K562 (cell line): ENCODE measurements around the gene ZNF687. TPM values are rescaled to one million over a fixed set of nuclear protein-coding genes. Genes with fewer than 3 reads are reported as not detected.

ENCODE experiments used
- ETV5 ChIP-seq: sonication (generic); formaldehyde crosslinking; IDR thresholded peaks from 2 replicates; pipeline ENCODE4 v1.4.0; 2020; ENCODE audit warnings: low read depth, mild to moderate bottlenecking, missing genetic modification reagents
- POLR2A ChIP-seq: fragments of 450-650 bp; conservative IDR thresholded peaks from 2 replicates; pipeline ENCODE4 v1.6.1; 2016
- POLR2AphosphoS2 ChIP-seq: IDR thresholded peaks from 2 replicates; pipeline ENCODE4 v1.6.1; 2012; ENCODE audit warnings: low read length, improper control_type of control experiment
- POLR2AphosphoS5 ChIP-seq: IDR thresholded peaks from 2 replicates; pipeline ENCODE4 v1.6.1; 2011; ENCODE audit warnings: mild to moderate bottlenecking, low read depth, low read length, moderate library complexity; ENCODE audit not compliant: control insufficient read depth, insufficient read depth
- POLR2G ChIP-seq: fragments of 200-400 bp; formaldehyde crosslinking; IDR thresholded peaks from 2 replicates; pipeline ENCODE4 v1.6.1; 2017; ENCODE audit warnings: low read depth, mild to moderate bottlenecking, antibody characterized with exemption, low read length, moderate library complexity
- RBFOX2 ChIP-seq: fragments of 200-400 bp; formaldehyde crosslinking; IDR thresholded peaks from 2 replicates; pipeline ENCODE4 v1.6.1; 2017; ENCODE audit warnings: low read depth, mild to moderate bottlenecking, low read length, moderate library complexity
- SUPT5H ChIP-seq: fragments of 450-650 bp; IDR thresholded peaks from 2 replicates; pipeline ENCODE4 v1.6.1; 2016
- TFAP4 ChIP-seq: sonication (generic); formaldehyde crosslinking; IDR thresholded peaks from 2 replicates; pipeline ENCODE4 v1.8.0; 2022; ENCODE audit warnings: missing genetic modification reagents, mild to moderate bottlenecking, moderate library complexity, borderline replicate concordance
- USF1 ChIP-seq: sonication (generic); formaldehyde crosslinking; IDR thresholded peaks from 2 replicates; pipeline ENCODE4 v1.9.0; 2022; ENCODE audit warnings: mild to moderate bottlenecking, missing genetic modification reagents
- ZNF224 ChIP-seq: sonication (generic); formaldehyde crosslinking; IDR thresholded peaks from 2 replicates; pipeline ENCODE4 v1.8.0; 2022; ENCODE audit warnings: mild to moderate bottlenecking, missing genetic modification reagents
- polyA plus RNA-seq, 8 experiments: library from polyadenylated mRNA; depleted of rRNA in 4 of 8; stranded (reverse) in 5 of 8; unstranded in 3 of 8; fragments of >200 nt; fragmentation: Nextera tagmentation in 2 of 8; fragmentation: Illumina TruSeq in 1 of 8; extraction: Ambion mirVana in 2 of 8; extraction: Trizol in 1 of 8; gene quantifications; 2 replicates each; pipeline versions ENCODE4 v1.2.1 to v1.2.3, GENCODE V29; 2011 to 2014; ENCODE audit warnings: inconsistent platforms in 1 of 8, missing spikeins in 1 of 8
- total RNA-seq, 7 experiments: library from RNA; depleted of rRNA in 6 of 7; stranded (reverse); fragments of >200 nt in 6 of 7; fragmentation: Illumina TruSeq in 2 of 7; extraction: Trizol in 2 of 7; gene quantifications; 2 replicates each; pipeline versions ENCODE4 v1.2.1 to v1.2.3, GENCODE V29; 2011 to 2021; ENCODE audit warnings: low replicate concordance in 1 of 7
- TF ChIP-seq, protein P1 (sequence below), 2 experiments: fragments of 150-350 bp in 1 of 2; IDR thresholded peaks; 2 replicates each; pipeline ENCODE4 v1.6.1; 2012 to 2016; ENCODE audit warnings: low read depth in 2 of 2, low read length in 2 of 2, mild to moderate bottlenecking in 1 of 2, moderate library complexity in 1 of 2
- TF ChIP-seq, protein P2 (sequence below): fragments of 450-650 bp; formaldehyde crosslinking; IDR thresholded peaks from 2 replicates; pipeline ENCODE4 v1.4.0; 2020; ENCODE audit warnings: mild to moderate bottlenecking, mixed read lengths
- TF ChIP-seq, protein P3 (sequence below), 3 experiments: IDR thresholded peaks in 2 of 3; conservative IDR thresholded peaks in 1 of 3; 2 replicates each; pipeline ENCODE4 v1.5.1; 2011 to 2012; ENCODE audit warnings: low read length in 3 of 3, mild to moderate bottlenecking in 3 of 3, control low read depth in 2 of 3, improper control_type of control experiment in 1 of 3, inconsistent platforms in 1 of 3, low read depth in 1 of 3, mixed read lengths in 1 of 3, moderate library complexity in 1 of 3; ENCODE audit not compliant: insufficient read depth in 2 of 3

Gene ZNF687
- total and polyA plus RNA-seq, 9 of the 15 experiments (the other 6 are each of a cell fraction or from before 2014, with no cell fraction given) = 0.13 to 26.4 (median 10.6) TPM

DNA sequence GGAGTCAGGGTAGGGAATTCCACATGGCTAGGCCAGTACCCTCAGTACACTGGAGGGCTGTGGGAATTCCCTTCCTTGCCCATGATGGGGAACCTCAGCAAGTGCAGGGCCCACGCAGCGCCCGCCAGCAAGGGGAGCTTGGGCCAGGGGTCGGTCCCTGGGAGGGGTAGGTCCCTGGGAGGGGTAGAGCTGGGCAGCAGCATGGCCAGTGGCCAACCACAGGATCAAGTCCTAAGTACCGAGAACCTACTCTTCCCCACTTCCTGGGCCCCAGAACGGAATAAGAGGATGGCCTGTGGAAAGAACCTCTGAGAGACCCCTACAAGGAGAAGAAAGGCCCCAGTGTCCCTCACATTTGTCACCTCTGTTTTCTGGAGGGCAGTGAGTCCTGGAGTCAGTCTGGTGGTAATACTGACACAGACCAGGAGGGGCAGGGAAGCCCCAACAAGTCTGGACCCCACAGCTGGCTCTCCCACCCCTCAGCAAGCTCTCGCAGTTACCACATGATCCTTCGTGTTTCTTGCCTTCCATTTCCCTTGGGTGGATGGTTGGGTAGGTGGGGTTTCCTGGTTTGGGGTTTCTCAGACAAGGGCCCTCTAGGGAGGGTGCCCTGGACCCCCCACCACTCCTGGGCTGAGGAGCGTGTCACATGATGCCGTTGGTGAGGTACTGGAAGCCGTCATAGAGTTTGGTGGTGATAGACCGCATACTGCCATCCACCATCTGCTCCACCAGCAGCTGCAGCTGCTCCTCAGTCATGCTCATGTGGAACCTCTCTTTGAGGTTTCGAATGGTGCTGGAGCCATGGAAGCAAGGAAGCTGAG is 10.3 kb downstream of the ZNF687 start (continued):
- TF ChIP-seq, protein P1, sequence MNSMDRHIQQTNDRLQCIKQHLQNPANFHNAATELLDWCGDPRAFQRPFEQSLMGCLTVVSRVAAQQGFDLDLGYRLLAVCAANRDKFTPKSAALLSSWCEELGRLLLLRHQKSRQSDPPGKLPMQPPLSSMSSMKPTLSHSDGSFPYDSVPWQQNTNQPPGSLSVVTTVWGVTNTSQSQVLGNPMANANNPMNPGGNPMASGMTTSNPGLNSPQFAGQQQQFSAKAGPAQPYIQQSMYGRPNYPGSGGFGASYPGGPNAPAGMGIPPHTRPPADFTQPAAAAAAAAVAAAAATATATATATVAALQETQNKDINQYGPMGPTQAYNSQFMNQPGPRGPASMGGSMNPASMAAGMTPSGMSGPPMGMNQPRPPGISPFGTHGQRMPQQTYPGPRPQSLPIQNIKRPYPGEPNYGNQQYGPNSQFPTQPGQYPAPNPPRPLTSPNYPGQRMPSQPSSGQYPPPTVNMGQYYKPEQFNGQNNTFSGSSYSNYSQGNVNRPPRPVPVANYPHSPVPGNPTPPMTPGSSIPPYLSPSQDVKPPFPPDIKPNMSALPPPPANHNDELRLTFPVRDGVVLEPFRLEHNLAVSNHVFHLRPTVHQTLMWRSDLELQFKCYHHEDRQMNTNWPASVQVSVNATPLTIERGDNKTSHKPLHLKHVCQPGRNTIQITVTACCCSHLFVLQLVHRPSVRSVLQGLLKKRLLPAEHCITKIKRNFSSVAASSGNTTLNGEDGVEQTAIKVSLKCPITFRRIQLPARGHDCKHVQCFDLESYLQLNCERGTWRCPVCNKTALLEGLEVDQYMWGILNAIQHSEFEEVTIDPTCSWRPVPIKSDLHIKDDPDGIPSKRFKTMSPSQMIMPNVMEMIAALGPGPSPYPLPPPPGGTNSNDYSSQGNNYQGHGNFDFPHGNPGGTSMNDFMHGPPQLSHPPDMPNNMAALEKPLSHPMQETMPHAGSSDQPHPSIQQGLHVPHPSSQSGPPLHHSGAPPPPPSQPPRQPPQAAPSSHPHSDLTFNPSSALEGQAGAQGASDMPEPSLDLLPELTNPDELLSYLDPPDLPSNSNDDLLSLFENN (IDR thresholded peaks at IDR 0.05; ENCODE audit: low read depth in 2 of 2, low read length in 2 of 2) = no peak
- TF ChIP-seq, protein P2, sequence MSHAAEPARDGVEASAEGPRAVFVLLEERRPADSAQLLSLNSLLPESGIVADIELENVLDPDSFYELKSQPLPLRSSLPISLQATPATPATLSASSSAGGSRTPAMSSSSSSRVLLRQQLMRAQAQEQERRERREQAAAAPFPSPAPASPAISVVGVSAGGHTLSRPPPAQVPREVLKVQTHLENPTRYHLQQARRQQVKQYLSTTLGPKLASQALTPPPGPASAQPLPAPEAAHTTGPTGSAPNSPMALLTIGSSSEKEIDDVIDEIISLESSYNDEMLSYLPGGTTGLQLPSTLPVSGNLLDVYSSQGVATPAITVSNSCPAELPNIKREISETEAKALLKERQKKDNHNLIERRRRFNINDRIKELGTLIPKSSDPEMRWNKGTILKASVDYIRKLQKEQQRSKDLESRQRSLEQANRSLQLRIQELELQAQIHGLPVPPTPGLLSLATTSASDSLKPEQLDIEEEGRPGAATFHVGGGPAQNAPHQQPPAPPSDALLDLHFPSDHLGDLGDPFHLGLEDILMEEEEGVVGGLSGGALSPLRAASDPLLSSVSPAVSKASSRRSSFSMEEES (CRISPR knock-in tag) = peak; percentile 48
- TF ChIP-seq POLR2AphosphoS2 = peak; percentile 62; the same call in 1 of the 2 replicates
- TF ChIP-seq TFAP4 (CRISPR knock-in tag) = 0 out of 2 replicates have a peak, but pooled peaks have one; percentile 37
- TF ChIP-seq SUPT5H = peak; percentile 64; the same call in 1 of the 2 replicates
- peak; percentile 67 for TF ChIP-seq POLR2A
- 0 out of 2 replicates have a peak, but pooled peaks have one; percentile 27 for TF ChIP-seq RBFOX2
- TF ChIP-seq USF1 (CRISPR knock-in tag) = peak; percentile 51
- no peak for TF ChIP-seq ZNF224
- no peak for TF ChIP-seq ETV5 (CRISPR knock-in tag)
- TF ChIP-seq, protein P3, sequence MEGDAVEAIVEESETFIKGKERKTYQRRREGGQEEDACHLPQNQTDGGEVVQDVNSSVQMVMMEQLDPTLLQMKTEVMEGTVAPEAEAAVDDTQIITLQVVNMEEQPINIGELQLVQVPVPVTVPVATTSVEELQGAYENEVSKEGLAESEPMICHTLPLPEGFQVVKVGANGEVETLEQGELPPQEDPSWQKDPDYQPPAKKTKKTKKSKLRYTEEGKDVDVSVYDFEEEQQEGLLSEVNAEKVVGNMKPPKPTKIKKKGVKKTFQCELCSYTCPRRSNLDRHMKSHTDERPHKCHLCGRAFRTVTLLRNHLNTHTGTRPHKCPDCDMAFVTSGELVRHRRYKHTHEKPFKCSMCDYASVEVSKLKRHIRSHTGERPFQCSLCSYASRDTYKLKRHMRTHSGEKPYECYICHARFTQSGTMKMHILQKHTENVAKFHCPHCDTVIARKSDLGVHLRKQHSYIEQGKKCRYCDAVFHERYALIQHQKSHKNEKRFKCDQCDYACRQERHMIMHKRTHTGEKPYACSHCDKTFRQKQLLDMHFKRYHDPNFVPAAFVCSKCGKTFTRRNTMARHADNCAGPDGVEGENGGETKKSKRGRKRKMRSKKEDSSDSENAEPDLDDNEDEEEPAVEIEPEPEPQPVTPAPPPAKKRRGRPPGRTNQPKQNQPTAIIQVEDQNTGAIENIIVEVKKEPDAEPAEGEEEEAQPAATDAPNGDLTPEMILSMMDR (IDR thresholded peaks at IDR 0.05 in 2 of 3, conservative IDR thresholded peaks at IDR 0.05 in 1 of 3; ENCODE audit: insufficient read depth in 2 of 3, low read depth in 1 of 3, low read length in 3 of 3) = peak in 2 of 3 experiments; percentile 14 to 21; a peak in 1 of 6 replicates
- peak; percentile 70 for TF ChIP-seq POLR2G
- peak; percentile 14 for TF ChIP-seq POLR2AphosphoS5
